Frontal cortex (tissue), 4 donors: ENCODE measurements around the gene HOOK1. TPM values are rescaled to one million over a fixed set of nuclear protein-coding genes. Genes with fewer than 3 reads are reported as not detected.
"Not testable (repeated sequence)": the region's sequence is repeated elsewhere in the genome, so short reads cannot be mapped to it uniquely, and the experiment has no call there.

Experiments used
- DNase-seq, 2 donors: peaks; one replicate each; pipeline ENCODE4 v3.0.0; 2012; ENCODE audit warnings: low spot score in 2 of 2
- FAIRE-seq: peaks from 2 replicates; lab custom pipeline; 2012; peaks lifted over from hg19 to GRCh38; lab: Jason Lieb, UNC
- total RNA-seq: library from RNA; depleted of rRNA; stranded (reverse); fragments of >200 nt; gene quantifications from one replicate; pipeline ENCODE4 v1.2.3, GENCODE V29; 2014
- donor health status: control.
- donor health status: control.
- donor health status: control.

The HOOK1 gene
- total RNA-seq, 1 donor from 2014 or later = 13.9 TPM

GRCh38 chr1:59879574-59879973 is 64.8 kb downstream of the HOOK1 start:
- FAIRE-seq (no peak), DNase-seq (peak in 1 of 2 donors; percentile 10)

GRCh38 chr1:59879996-59880505 is 65.3 kb downstream of the HOOK1 start:
- FAIRE-seq (no peak), DNase-seq (no peak)

GRCh38 chr1:59880735-59881134 is 66.0 kb downstream of the HOOK1 start:
- no peak for FAIRE-seq
- no peak for DNase-seq

- DNase-seq (no peak), FAIRE-seq (no peak)
These were observed 70.5 kb downstream of the HOOK1 start for GRCh38 chr1:59885160-59885832.

- DNase-seq (no peak), FAIRE-seq (no peak)
These were observed 78.4 kb downstream of the HOOK1 start for GRCh38 chr1:59892841-59893811.

- FAIRE-seq (no peak), DNase-seq (no peak)
These were observed 82.4 kb downstream of the HOOK1 start for GRCh38 chr1:59897165-59897564.

GRCh38 chr1:59898927-59899326 is 84.2 kb downstream of the HOOK1 start:
- DNase-seq = no peak
- no peak for FAIRE-seq

GRCh38 chr1:59900640-59901039 is 85.9 kb downstream of the HOOK1 start:
- DNase-seq (no peak), FAIRE-seq (no peak)

GRCh38 chr1:59901770-59902388 is 87.1 kb downstream of the HOOK1 start:
- no peak for FAIRE-seq

GRCh38 chr1:59903141-59903754 is 88.5 kb downstream of the HOOK1 start:
- DNase-seq (peak in 1 of 2 donors; percentile 36), FAIRE-seq (peak; percentile 72)

More at GRCh38 chr1:59901770-59902388, 87.1 kb downstream of the HOOK1 start:
- DNase-seq = no peak

GRCh38 chr1:59906931-59907330 is 92.2 kb downstream of the HOOK1 start:
- DNase-seq (no peak), FAIRE-seq (no peak)

- DNase-seq (no peak), FAIRE-seq (no peak)
These were observed 93.3 kb downstream of the HOOK1 start for GRCh38 chr1:59908084-59908483.

GRCh38 chr1:59908682-59909081 is 93.9 kb downstream of the HOOK1 start:
- FAIRE-seq = no peak
- no peak for DNase-seq

- not testable (repeated sequence) for DNase-seq, FAIRE-seq
These were observed 100.1 kb downstream of the HOOK1 start for GRCh38 chr1:59914791-59915286.

GRCh38 chr1:59915516-59915915 is 100.8 kb downstream of the HOOK1 start:
- DNase-seq (no peak), FAIRE-seq (no peak)

GRCh38 chr1:59917026-59917784 is 102.5 kb downstream of the HOOK1 start:
- DNase-seq = peak; percentile 12 to 29
- no peak for FAIRE-seq

GRCh38 chr1:59917785-59918180 is 103.0 kb downstream of the HOOK1 start:
- FAIRE-seq (no peak), DNase-seq (no peak)

GRCh38 chr1:59919746-59920145 is 105.0 kb downstream of the HOOK1 start:
- FAIRE-seq (no peak), DNase-seq (no peak)
